KBM-7 (cell line): ENCODE results near the gene ALDH1L1.

Source experiments
- DNase-seq: peaks from one replicate; pipeline ENCODE4 v3.0.0-alpha.2; 2015
- in situ Hi-C: fragments of 300-500 bp; cut with MboI; formaldehyde crosslinking; loops from 2 replicates; pipeline ENCODE4 v1.14.3; 2020; ENCODE audit warnings: low sequenced_read_pairs, low pct_unique_long_range_greater_than_20kb, mixed read lengths

The ALDH1L1 gene

DNA sequence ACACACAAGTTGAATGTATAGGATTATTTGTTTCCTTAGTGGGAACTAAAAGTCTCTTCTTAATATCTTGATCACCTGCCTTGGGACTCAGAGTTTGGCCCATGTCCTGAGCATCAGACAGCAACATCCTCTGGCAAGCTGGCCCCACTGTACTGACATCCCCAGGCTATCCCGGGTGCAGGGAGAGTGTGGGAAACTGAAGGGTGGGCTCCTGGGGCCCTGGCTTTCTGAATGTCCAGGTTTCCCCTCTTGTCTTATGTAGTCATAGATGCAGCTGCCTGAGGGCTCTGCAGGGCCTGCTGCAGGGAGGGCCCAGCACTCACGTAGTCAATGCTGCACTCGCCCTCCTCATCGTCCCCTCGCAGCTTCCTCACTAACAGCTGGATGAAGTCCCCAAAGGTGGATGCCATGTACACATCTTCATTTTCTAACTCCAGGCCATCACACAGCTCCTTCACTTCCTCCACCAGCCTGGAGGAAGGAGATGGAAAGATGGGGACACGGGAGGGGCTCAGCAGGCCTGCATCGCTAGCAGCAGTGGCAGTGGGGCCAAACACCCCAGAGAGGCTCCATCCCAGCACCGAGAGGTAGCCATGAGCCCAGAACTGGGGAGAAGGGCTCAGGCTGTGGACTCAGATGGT lies 42.8 kb downstream of the ALDH1L1 start:
- in situ Hi-C loops = no loop called here
- DNase-seq = no peak

GRCh38 chr3:126136428-126137220 lies 43.8 kb downstream of the ALDH1L1 start:
- no peak for DNase-seq
- in situ Hi-C loops = no loop called here

DNA sequence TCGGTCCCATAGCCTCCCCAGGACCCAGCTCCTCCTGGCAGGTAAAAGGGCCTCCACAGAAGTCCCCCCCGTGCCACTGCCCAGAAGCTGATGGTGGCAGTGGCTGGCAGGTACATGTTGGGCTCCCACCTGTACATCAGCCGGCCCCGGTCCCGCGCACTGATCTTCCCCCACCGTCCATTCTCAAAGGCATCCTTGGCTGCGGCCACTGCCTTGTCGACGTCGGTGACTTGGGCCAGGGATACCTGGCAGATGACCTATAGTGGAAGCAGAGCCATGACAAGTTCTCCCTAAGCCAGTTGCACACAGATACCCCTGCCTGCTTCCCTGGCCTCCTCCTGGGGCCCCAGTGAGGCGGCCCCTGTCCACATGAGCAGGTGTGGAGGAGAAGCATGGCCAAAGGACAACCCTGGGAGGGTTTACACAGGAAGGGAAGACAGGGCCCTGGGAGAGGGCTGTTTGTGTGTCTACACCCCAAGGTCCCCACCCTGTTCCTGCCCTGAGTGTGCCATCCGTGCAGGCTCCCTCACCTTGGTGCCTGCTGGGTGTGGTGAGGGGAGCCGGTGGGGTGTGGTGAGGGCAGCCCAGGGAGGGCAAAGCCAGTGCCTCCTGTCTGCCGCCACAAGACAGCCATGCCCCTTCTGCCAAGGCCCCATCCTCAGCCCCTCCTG lies 44.8 kb downstream of the ALDH1L1 start:
- DNase-seq = no peak
- in situ Hi-C loops = no loop called here

GRCh38 chr3:126135071-126135405 lies 45.3 kb downstream of the ALDH1L1 start:
- no peak for DNase-seq
- in situ Hi-C loops = no loop called here

DNA sequence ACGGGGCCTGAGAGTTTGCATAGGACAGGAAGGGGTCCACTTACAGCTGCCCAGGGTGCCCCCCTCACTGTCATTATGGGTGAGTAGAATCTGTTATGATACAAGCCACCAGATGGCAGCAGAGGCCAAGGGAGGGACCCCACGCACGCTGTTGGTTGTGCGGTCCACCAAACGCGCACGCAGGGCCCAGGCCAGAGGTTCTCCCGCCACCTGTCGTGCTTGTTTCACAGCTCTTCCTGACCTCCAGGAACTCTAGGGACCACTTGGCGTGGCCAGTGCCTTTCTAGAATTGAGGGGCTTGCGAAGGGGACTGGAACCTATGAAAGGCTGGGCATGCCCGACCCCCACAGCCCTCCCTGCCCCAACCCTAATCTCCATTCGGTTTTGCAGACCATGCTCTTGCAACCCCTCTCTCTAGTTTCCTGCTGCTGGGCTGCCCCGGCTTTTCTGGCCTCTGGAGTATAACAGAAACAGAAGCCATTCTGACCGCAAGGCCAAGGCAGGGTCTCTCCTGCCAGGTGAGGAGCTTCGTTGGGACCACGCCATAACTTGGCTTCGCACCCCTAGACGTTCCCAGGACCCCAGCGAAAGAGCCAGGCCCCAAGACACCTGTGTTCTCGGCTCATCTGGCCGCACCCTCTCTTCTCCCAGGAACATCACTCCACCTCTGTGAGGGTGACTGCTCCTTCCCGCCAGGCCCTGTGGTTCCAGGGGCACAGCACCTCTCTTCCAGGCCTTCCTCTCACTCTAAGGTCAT lies 46.0 kb downstream of the ALDH1L1 start:
- DNase-seq = peak; percentile 48
- in situ Hi-C loops = no loop called here

- DNase-seq = no peak
- in situ Hi-C loops = no loop called here
Measured at GRCh38 chr3:126133606-126134005, 46.8 kb downstream of the ALDH1L1 start.

- no peak for DNase-seq
- in situ Hi-C loops = no loop called here
Measured at GRCh38 chr3:126132751-126133511, 47.5 kb downstream of the ALDH1L1 start.

- in situ Hi-C loops = no loop called here
- no peak for DNase-seq
Measured at GRCh38 chr3:126131881-126132750, 48.3 kb downstream of the ALDH1L1 start.

DNA sequence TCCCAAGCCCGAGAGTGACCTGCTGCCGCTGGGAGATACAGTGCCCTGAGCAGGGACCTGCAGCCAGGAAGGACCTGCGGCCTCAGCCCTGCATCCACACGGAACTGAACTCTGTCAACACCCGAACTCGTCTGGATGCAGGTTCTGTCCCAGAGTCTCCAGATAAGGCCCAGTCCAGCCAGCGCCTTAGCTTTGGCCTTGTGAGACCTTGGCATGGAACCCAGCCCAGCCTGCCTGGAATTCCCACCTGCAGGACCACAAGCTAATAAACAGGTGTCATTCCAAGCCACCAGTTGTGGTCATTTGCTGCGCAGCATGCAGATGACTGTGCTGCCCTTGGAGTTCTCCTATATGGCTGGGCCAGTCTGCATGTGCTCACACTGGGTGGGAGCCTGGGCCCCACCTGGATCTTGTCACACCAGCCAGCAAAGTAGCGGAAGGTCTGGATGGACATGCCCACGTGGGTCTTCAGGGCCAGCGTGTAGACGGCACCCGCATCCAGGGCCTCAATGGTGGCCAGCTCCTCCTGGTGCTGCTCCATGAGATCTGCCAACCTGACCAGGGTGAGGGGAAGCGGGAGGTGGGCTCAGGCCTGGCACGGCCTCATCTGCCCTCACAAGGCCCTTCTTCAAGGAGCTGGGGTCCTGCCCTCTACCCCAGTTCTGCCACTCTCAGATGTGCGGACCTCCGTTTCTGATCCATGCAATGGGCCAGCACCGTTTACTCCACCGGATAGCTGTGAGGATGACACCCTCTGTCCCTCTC lies 49.2 kb downstream of the ALDH1L1 start:
- in situ Hi-C loops = no loop called here
- no peak for DNase-seq

DNA sequence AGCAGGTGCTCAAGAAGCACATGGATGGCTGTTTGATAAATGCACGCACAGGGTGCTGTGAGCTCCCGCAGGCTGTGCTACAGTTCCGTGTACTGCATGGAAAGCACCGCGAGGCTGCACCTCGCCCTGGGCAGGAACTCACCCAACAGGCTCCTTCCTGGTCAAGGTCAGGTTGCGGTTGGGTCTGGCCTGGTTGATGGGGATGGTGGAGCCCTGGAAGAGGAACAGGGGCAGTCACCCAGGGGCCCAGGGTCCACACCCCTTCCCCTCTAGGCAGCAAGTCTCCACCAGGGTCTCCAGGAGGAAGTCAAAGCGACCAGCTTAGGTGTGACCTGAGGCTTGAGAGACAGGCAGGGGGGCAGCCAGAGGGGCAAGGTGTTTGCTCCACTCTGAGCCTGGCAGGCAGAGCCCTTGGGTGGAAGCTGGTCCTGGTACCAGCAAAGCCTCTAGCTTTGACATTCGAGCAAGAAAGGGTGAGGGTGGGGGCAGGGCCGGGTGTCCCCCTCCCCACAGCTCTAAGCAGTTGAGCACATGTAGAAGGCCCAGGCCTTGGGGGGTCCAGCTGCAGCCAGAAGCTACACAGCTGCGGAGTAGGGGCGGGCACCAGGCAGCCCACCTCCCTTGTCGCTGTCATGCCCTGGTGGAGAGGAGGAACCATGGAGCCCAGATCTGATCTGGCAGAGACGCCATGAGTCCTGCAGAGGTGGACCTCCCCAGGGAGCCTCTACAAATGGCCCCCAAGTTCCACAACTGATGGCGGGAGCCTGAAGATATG lies 50.1 kb downstream of the ALDH1L1 start:
- no peak for DNase-seq
- in situ Hi-C loops = no loop called here

- no peak for DNase-seq
- in situ Hi-C loops = no loop called here
Measured at GRCh38 chr3:126129398-126129891, 50.9 kb downstream of the ALDH1L1 start.

DNA sequence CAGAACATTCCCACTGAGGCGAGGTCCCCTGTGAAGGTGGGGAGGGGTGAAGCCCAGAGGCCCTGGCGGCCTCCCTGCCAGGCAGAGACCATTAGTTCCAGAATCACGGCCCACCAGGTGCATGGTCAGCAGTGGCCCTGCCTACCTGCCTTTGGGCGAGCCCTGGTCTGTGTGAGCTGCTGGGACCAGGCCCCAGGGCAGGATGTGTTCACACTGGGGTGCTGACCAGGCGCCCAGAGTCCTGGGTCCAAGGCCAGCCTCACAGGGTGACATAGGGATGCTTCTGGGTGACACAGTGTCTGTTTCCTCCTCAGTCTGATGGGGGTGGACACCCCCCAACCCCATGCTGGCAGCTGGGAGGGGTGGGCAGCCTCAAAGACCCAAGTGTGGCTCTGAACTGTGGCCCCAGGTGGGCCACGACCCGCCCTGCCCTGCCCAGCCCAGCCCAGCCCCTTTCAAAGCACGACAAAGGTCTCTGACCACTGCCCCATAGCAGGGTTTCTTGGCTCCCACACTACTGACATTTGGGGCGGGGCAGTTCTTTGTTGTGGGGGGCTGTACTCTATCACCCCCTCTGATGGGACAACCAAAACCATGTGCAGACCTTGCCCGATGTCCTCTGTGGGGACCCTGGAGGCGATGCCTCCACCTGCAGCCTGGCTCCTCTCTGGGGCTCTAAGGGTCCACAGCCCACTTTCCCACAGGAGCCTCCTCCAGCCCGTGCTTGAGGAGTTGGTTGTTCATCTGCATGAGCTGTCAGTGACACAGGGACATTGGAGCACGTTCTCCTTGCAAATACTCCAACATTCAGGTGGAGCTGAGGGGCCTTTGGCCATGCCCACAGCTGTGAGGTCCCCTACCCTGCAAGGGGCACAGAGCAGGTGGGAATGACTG lies 51.6 kb downstream of the ALDH1L1 start:
- DNase-seq = no peak
- in situ Hi-C loops = no loop called here

DNA sequence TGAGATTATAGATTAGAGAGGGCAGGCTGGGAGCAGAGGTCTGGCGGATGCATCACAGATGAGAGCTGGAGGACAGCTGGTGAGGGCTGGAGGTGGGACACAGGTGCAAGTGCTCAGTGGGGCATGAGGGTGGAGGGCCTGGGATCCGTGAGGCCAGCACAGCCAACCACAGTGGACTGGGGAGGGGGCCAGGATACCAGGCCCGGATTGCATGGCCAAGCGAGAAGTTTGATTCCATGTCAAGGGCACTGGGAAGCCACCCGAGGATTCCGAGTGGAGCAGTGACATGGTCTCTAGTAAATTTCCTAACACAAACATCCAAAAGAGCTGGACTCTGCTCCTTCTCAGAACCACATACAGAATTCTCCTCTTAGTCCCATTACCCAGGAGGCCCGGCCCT lies 52.5 kb downstream of the ALDH1L1 start:
- in situ Hi-C loops = no loop called here
- no peak for DNase-seq

DNA sequence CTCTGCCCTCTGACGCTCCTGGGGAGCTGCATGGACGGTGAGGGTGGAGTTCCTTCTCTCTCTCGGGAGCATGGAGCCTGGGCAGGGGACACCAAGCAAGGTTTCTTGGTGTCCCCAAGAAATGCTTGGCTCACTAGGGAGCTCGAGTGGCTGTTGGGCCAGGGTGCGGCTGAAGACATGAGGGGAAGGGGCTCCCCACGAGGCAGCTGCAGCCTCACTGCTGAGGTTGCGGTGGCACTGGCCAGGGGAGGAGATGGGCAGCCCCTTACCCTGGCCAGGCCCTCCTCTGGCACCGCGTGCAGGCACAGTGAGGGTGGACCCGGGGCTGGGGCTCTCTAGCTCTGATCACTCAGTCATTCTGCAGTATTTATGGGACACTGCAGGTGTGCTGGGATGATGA lies 52.9 kb downstream of the ALDH1L1 start:
- DNase-seq = no peak
- in situ Hi-C loops = no loop called here

GRCh38 chr3:126126811-126127431 lies 53.5 kb downstream of the ALDH1L1 start:
- in situ Hi-C loops = no loop called here

More at GRCh38 chr3:126126811-126127431, 53.5 kb downstream of the ALDH1L1 start:
- no peak for DNase-seq
